Measurements from ENCODE around the gene POU2AF3. TPM values are rescaled to one million over a fixed set of nuclear protein-coding genes. Genes with fewer than 3 reads are reported as not detected.

POU2AF3 gene
- total RNA-seq, 1 experiment from 2014 or later, result 3.4 TPM

GRCh38 chr11:111339758-111340388 is 41.5 kb downstream of the POU2AF3 start:
- no peak overlapping the region for H3K4me3 Mint-ChIP-seq (ENCODE audit: low read depth, unreplicated experiment)
- peaks cover 4% of the 10 kb centered on the region for H3K9me3 Mint-ChIP-seq (ENCODE audit: low read depth, unreplicated experiment)
- no peak for DNase-seq
- CTCF ChIA-PET, result no interaction called here
- H3K4me1 Mint-ChIP-seq (ENCODE audit: low read depth, unreplicated experiment), result no peaks in the 10 kb centered on the region
- no peaks in the 10 kb centered on the region for H3K36me3 Mint-ChIP-seq (ENCODE audit: insufficient read depth, unreplicated experiment)
- intact Hi-C loops (cut with micrococcal nuclease; ENCODE audit: unreplicated experiment), result no loop called here
- BruUV-seq (replicated peaks), result no TSS peak
- H3K27ac Mint-ChIP-seq (ENCODE audit: unreplicated experiment), result no peak overlapping the region
- TF ChIP-seq, protein P1, sequence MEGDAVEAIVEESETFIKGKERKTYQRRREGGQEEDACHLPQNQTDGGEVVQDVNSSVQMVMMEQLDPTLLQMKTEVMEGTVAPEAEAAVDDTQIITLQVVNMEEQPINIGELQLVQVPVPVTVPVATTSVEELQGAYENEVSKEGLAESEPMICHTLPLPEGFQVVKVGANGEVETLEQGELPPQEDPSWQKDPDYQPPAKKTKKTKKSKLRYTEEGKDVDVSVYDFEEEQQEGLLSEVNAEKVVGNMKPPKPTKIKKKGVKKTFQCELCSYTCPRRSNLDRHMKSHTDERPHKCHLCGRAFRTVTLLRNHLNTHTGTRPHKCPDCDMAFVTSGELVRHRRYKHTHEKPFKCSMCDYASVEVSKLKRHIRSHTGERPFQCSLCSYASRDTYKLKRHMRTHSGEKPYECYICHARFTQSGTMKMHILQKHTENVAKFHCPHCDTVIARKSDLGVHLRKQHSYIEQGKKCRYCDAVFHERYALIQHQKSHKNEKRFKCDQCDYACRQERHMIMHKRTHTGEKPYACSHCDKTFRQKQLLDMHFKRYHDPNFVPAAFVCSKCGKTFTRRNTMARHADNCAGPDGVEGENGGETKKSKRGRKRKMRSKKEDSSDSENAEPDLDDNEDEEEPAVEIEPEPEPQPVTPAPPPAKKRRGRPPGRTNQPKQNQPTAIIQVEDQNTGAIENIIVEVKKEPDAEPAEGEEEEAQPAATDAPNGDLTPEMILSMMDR (IDR thresholded peaks at IDR 0.05; ENCODE audit: unreplicated experiment), result no peak
- no peaks in the 10 kb centered on the region for H3K27me3 Mint-ChIP-seq (ENCODE audit: unreplicated experiment)

DNA sequence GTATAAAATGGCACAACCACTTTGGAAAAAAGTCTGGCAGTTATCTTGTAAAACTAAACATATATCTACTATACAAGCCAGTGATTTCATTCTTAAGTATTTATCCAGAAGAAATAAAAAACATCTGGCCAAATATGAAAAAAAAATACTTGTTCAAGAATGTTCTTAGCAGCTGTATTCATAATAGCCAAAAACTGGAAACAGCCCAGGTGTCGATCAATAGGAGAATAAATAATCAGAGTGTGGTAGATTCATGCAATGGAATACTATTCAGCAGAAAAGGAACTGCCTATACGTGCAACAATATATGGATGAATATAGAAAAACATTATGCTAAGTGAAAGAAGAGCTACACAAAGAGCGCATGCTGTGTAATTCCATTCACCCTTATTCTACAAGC is 44.0 kb downstream of the POU2AF3 start:
- no TSS peak for BruUV-seq (replicated peaks)
- Mint-ChIP-seq H3K9me3 (ENCODE audit: low read depth, unreplicated experiment) (peaks cover 4% of the 10 kb centered on the region), H3K4me3 (ENCODE audit: low read depth, unreplicated experiment) (no peak overlapping the region), H3K27me3 (ENCODE audit: unreplicated experiment) (no peaks in the 10 kb centered on the region), H3K4me1 (ENCODE audit: low read depth, unreplicated experiment) (no peaks in the 10 kb centered on the region), H3K27ac (ENCODE audit: unreplicated experiment) (no peak overlapping the region), H3K36me3 (ENCODE audit: insufficient read depth, unreplicated experiment) (no peaks in the 10 kb centered on the region)
- TF ChIP-seq, protein P1 (IDR thresholded peaks at IDR 0.05; ENCODE audit: unreplicated experiment), result no peak
- CTCF ChIA-PET, result no interaction called here
- no peak for DNase-seq
- intact Hi-C loops (cut with micrococcal nuclease; ENCODE audit: unreplicated experiment), result no loop called here

GRCh38 chr11:111344032-111344431 is 45.7 kb downstream of the POU2AF3 start:
- Mint-ChIP-seq H3K9me3 (ENCODE audit: low read depth, unreplicated experiment) (peaks cover 4% of the 10 kb centered on the region), H3K27me3 (ENCODE audit: unreplicated experiment) (no peaks in the 10 kb centered on the region), H3K27ac (ENCODE audit: unreplicated experiment) (no peak overlapping the region), H3K36me3 (ENCODE audit: insufficient read depth, unreplicated experiment) (no peaks in the 10 kb centered on the region), H3K4me3 (ENCODE audit: low read depth, unreplicated experiment) (no peak overlapping the region), H3K4me1 (ENCODE audit: low read depth, unreplicated experiment) (no peaks in the 10 kb centered on the region)
- CTCF ChIA-PET, result no interaction called here
- TF ChIP-seq, protein P1 (IDR thresholded peaks at IDR 0.05; ENCODE audit: unreplicated experiment), result no peak
- BruUV-seq (replicated peaks), result no TSS peak
- DNase-seq, result no peak
- intact Hi-C loops (cut with micrococcal nuclease; ENCODE audit: unreplicated experiment), result no loop called here

GRCh38 chr11:111347002-111347722 is 48.8 kb downstream of the POU2AF3 start:
- TF ChIP-seq, protein P1 (IDR thresholded peaks at IDR 0.05; ENCODE audit: unreplicated experiment), result no peak
- Mint-ChIP-seq H3K36me3 (ENCODE audit: insufficient read depth, unreplicated experiment) (no peaks in the 10 kb centered on the region), H3K27ac (ENCODE audit: unreplicated experiment) (no peak overlapping the region), H3K4me1 (ENCODE audit: low read depth, unreplicated experiment) (no peaks in the 10 kb centered on the region), H3K27me3 (ENCODE audit: unreplicated experiment) (no peaks in the 10 kb centered on the region), H3K9me3 (ENCODE audit: low read depth, unreplicated experiment) (no peaks in the 10 kb centered on the region), H3K4me3 (ENCODE audit: low read depth, unreplicated experiment) (no peak overlapping the region)
- no peak for DNase-seq
- CTCF ChIA-PET, result no interaction called here
- no TSS peak for BruUV-seq (replicated peaks)
- intact Hi-C loops (cut with micrococcal nuclease; ENCODE audit: unreplicated experiment), result no loop called here
